Hepatocyte (in vitro differentiated cells): ENCODE results near the gene ADGRL3.
"Not testable (repeated sequence)": the region's sequence is repeated elsewhere in the genome, so short reads cannot be mapped to it uniquely, and the experiment has no call there.

Experiments
- CTCF ChIP-seq: fragments of 200-600 bp; sonication (generic); IDR thresholded peaks from 2 replicates; pipeline ENCODE4 v1.5.1; 2016; ENCODE audit warnings: antibody characterized with exemption, mild to moderate bottlenecking; ENCODE audit not compliant: poor library complexity
- EZH2 ChIP-seq: fragments of 200-600 bp; sonication (generic); IDR thresholded peaks from 2 replicates; pipeline ENCODE4 v1.6.1; 2016; ENCODE audit warnings: antibody characterized with exemption, mild to moderate bottlenecking, borderline replicate concordance
- EZH2phosphoT487 ChIP-seq: fragments of 200-600 bp; sonication (generic); IDR thresholded peaks from one replicate; pipeline ENCODE4 v1.6.1; 2018; ENCODE audit warnings: antibody characterized with exemption, mild to moderate bottlenecking, low read depth, moderate library complexity; ENCODE audit not compliant: unreplicated experiment, severe bottlenecking

- not testable (repeated sequence) for TF ChIP-seq EZH2, CTCF, EZH2phosphoT487
These were observed 564.0 kb downstream of the ADGRL3 start for GRCh38 chr4:61764090-61764489.
